H9 (cell line): Measurements from ENCODE around the gene DIP2C. TPM values are rescaled to one million over a fixed set of nuclear protein-coding genes. Genes with fewer than 3 reads are reported as not detected.

Source experiments
- DNase-seq: peaks from one replicate; pipeline ENCODE4 v3.0.0-alpha.2; 2017
- H2AFZ ChIP-seq: one replicate; pipeline ENCODE4 v1.6.1; 2013; ENCODE audit warnings: mild to moderate bottlenecking, low read length, control low read depth, moderate library complexity
- H2AK5ac ChIP-seq: 2 replicates; pipeline ENCODE4 v1.6.1; 2013; ENCODE audit warnings: low read length, control low read depth, mixed read lengths; ENCODE audit not compliant: insufficient read length
- H2BK120ac ChIP-seq: one replicate; pipeline ENCODE4 v1.6.1; 2013; ENCODE audit warnings: low read depth, mild to moderate bottlenecking, low read length, control low read depth, inconsistent platforms; ENCODE audit not compliant: poor library complexity, severe bottlenecking
- H2BK12ac ChIP-seq: 2 replicates; pipeline ENCODE4 v1.6.1; 2013; ENCODE audit warnings: low read length, control low read depth, mixed read lengths, low read depth; ENCODE audit not compliant: insufficient read length
- H2BK15ac ChIP-seq: 2 replicates; pipeline ENCODE4 v1.6.1; 2013; ENCODE audit warnings: low read depth, low read length, control low read depth
- H2BK20ac ChIP-seq: one replicate; pipeline ENCODE4 v1.6.1; 2013; ENCODE audit warnings: low read depth, mild to moderate bottlenecking, low read length, control low read depth, inconsistent platforms; ENCODE audit not compliant: poor library complexity, severe bottlenecking
- H2BK5ac ChIP-seq: 2 replicates; pipeline ENCODE4 v1.6.1; 2013; ENCODE audit warnings: low read length, control low read depth, mixed read lengths; ENCODE audit not compliant: insufficient read length
- H3K14ac ChIP-seq: 2 replicates; pipeline ENCODE4 v1.6.1; 2013; ENCODE audit warnings: low read length, control low read depth; ENCODE audit not compliant: insufficient read depth
- H3K18ac ChIP-seq: 2 replicates; pipeline ENCODE4 v1.6.1; 2013; ENCODE audit warnings: low read depth, mild to moderate bottlenecking, mixed read lengths, low read length, control low read depth; ENCODE audit not compliant: insufficient read length
- H3K23ac ChIP-seq: 2 replicates; pipeline ENCODE4 v1.6.1; 2013; ENCODE audit warnings: low read length, control low read depth, mixed read lengths, low read depth; ENCODE audit not compliant: insufficient read length
- H3K23me2 ChIP-seq: 2 replicates; pipeline ENCODE4 v1.6.1; 2013; ENCODE audit warnings: low read depth, mild to moderate bottlenecking, mixed read lengths, low read length, control low read depth; ENCODE audit not compliant: insufficient read length, poor library complexity, severe bottlenecking
- H3K27ac ChIP-seq: 2 replicates; pipeline ENCODE4 v1.5.1; 2013; ENCODE audit warnings: low read length, control low read depth, mixed read lengths, low read depth; ENCODE audit not compliant: insufficient read length
- H3K27me3 ChIP-seq: 2 replicates; pipeline ENCODE4 v1.6.1; 2013; ENCODE audit warnings: low read length, control low read depth, inconsistent platforms; ENCODE audit not compliant: insufficient read depth
- H3K4ac ChIP-seq: 2 replicates; pipeline ENCODE4 v1.6.1; 2013; ENCODE audit warnings: low read depth, mild to moderate bottlenecking, control low read depth, inconsistent platforms, low read length, moderate library complexity
- H3K4me1 ChIP-seq: 2 replicates; pipeline ENCODE4 v1.6.1; 2013; ENCODE audit warnings: low read length, control low read depth, inconsistent platforms; ENCODE audit not compliant: insufficient read depth
- H3K4me2 ChIP-seq: 2 replicates; pipeline ENCODE4 v1.6.1; 2013; ENCODE audit warnings: low read length, control low read depth, mixed read lengths; ENCODE audit not compliant: insufficient read length, insufficient read depth
- H3K56ac ChIP-seq: 2 replicates; pipeline ENCODE4 v1.6.1; 2013; ENCODE audit warnings: low read depth, mild to moderate bottlenecking, mixed read lengths, low read length, control low read depth; ENCODE audit not compliant: insufficient read length
- H3K79me1 ChIP-seq: 2 replicates; pipeline ENCODE4 v1.6.1; 2013; ENCODE audit warnings: low read depth, mild to moderate bottlenecking, moderate library complexity, low read length, control low read depth, inconsistent platforms; ENCODE audit not compliant: insufficient read depth, poor library complexity, severe bottlenecking
- H3K79me2 ChIP-seq: 2 replicates; pipeline ENCODE4 v1.6.1; 2013; ENCODE audit warnings: low read length, control low read depth, inconsistent platforms; ENCODE audit not compliant: insufficient read depth
- H3K9ac ChIP-seq: 2 replicates; pipeline ENCODE4 v1.6.1; 2013; ENCODE audit warnings: low read length, control low read depth, mixed read lengths; ENCODE audit not compliant: insufficient read length; ENCODE audit errors: extremely low read depth
- H3K9me3 ChIP-seq: one replicate; pipeline ENCODE4 v1.6.1; 2013; ENCODE audit warnings: low read depth, low read length, inconsistent platforms; ENCODE audit not compliant: control insufficient read depth
- H3T11ph ChIP-seq: one replicate; pipeline ENCODE4 v1.6.1; 2013; ENCODE audit warnings: mild to moderate bottlenecking, low read length, control low read depth, inconsistent platforms
- H4K20me1 ChIP-seq: one replicate; pipeline ENCODE4 v1.6.1; 2013; ENCODE audit not compliant: control insufficient read depth, insufficient read length, insufficient read depth
- H4K5ac ChIP-seq: 2 replicates; pipeline ENCODE4 v1.6.1; 2013; ENCODE audit warnings: low read depth, mild to moderate bottlenecking, mixed read lengths, low read length, control low read depth; ENCODE audit not compliant: insufficient read length
- H4K8ac ChIP-seq: replicated peaks from 2 replicates; pipeline ENCODE4 v1.6.1; 2013; ENCODE audit warnings: low read length, control low read depth, mixed read lengths, low read depth; ENCODE audit not compliant: insufficient read length
- H4K91ac ChIP-seq: 2 replicates; pipeline ENCODE4 v1.6.1; 2013; ENCODE audit warnings: low read depth, mild to moderate bottlenecking, moderate library complexity, mixed read lengths, low read length, control low read depth; ENCODE audit not compliant: insufficient read length
- H3K27ac Mint-ChIP-seq, 3 experiments: 2 replicates in 2 of 3; 3 replicates in 1 of 3; pipeline ENCODE4 v1.8.0; 2020 to 2021; ENCODE audit warnings: mixed read lengths in 3 of 3, mild to moderate bottlenecking in 1 of 3, moderate library complexity in 1 of 3
- H3K27me3 Mint-ChIP-seq: 2 replicates; pipeline ENCODE4 v1.8.0; 2021; ENCODE audit warnings: low read depth, mild to moderate bottlenecking, moderate library complexity, mixed read lengths
- H3K36me3 Mint-ChIP-seq, 3 experiments: 2 replicates in 2 of 3; 3 replicates in 1 of 3; pipeline ENCODE4 v1.8.0; 2020 to 2021; ENCODE audit warnings: low read depth in 3 of 3, mixed read lengths in 3 of 3; ENCODE audit not compliant: insufficient read depth in 1 of 3
- H3K4me1 Mint-ChIP-seq, 2 experiments: 2 replicates each; pipeline ENCODE4 v1.8.0; 2020; ENCODE audit warnings: mixed read lengths in 2 of 2
- H3K4me3 Mint-ChIP-seq, 2 experiments: 2 replicates in 1 of 2; 3 replicates in 1 of 2; pipeline ENCODE4 v1.8.0; 2020 to 2021; ENCODE audit warnings: mild to moderate bottlenecking in 2 of 2, mixed read lengths in 2 of 2, moderate library complexity in 1 of 2
- H3K9me3 Mint-ChIP-seq, 2 experiments: 2 replicates in 1 of 2; 3 replicates in 1 of 2; pipeline ENCODE4 v1.8.0; 2020; ENCODE audit warnings: mild to moderate bottlenecking in 2 of 2, mixed read lengths in 2 of 2, moderate library complexity in 1 of 2
- WGBS: extraction: QIAGEN DNeasy Blood & Tissue Kit; methylation state at CpG from one replicate; pipeline ENCODE4 v1.1.7; 2013; ENCODE audit warnings: missing lambda C conversion rate, low lambda C conversion rate, mixed read lengths; ENCODE audit not compliant: insufficient read length; ENCODE audit errors: extremely low coverage; 5-methylcytosine and 5-hydroxymethylcytosine counted together
- total RNA-seq: library from RNA; stranded (reverse); gene quantifications from 2 replicates; pipeline ENCODE4 v1.2.1, GENCODE V29; 2021
- TF ChIP-seq, protein P1 (sequence below): fragments of 200-600 bp; sonication (generic); conservative IDR thresholded peaks from 3 replicates; pipeline ENCODE4 v1.8.0; 2021; ENCODE audit warnings: antibody characterized with exemption, mild to moderate bottlenecking

The DIP2C gene
- total RNA-seq, 1 experiment from 2014 or later: 7.9 TPM

DNA sequence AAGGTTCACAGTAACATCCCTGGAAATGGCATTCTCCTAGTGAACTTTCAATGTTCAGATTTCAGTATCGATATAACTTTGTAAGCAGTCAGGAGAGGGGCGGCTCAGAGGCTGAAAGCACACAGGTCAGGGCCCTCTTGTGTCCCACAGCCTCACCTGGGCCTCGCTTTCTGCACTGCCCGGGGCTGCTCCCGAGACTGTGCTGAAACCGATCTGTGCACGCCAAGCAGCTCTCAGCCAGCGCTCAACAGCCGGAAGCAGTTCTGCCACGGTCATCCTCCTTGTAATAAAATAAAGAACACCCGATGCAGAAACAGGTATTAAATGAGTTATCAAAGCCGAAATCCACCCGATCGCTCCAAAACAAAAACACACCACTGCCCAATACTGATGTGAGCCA, 106.0 kb downstream of the DIP2C start:
- Histone ChIP-seq H2BK120ac (no peak overlapping the region), H3K14ac (no peak overlapping the region), H3K18ac (no peak overlapping the region), H3K79me1 (peaks cover 2% of the 10 kb centered on the region), H3K4ac (no peak overlapping the region), H4K8ac (no peak overlapping the region), H3K27ac (no peak overlapping the region), H2BK15ac (no peak overlapping the region), H3K4me1 (no peaks in the 10 kb centered on the region), H2AK5ac (no peak overlapping the region), H3K56ac (no peak overlapping the region), H3K79me2 (peaks cover 5% of the 10 kb centered on the region), H2BK5ac (no peak overlapping the region), H2BK20ac (no peak overlapping the region), H3K23me2 (no peaks in the 10 kb centered on the region), H3K4me2 (no peak overlapping the region), H2AFZ (no peak overlapping the region), H3K9me3 (no peaks in the 10 kb centered on the region), H2BK12ac (no peak overlapping the region), H3K9ac (no peak overlapping the region), H3T11ph (no peak overlapping the region), H3K27me3 (no peaks in the 10 kb centered on the region), H4K20me1 (no peaks in the 10 kb centered on the region), H4K5ac (no peak overlapping the region), H3K23ac (no peak overlapping the region), H4K91ac (no peak overlapping the region)
- Mint-ChIP-seq H3K4me3 (no peak overlapping the region), H3K4me1 (peaks cover 12 to 17% of the 10 kb centered on the region in 2 experiments), H3K9me3 (no peaks in the 10 kb centered on the region), H3K27ac (peak overlapping the region in 2 of 3 experiments; percentile 8 to 38; a peak in 2 of 7 replicates), H3K27me3 (no peaks in the 10 kb centered on the region), H3K36me3 (no peaks in the 10 kb centered on the region)
- WGBS: no CpG with 5 or more reads among the region's 14 CpGs
- TF ChIP-seq, protein P1, sequence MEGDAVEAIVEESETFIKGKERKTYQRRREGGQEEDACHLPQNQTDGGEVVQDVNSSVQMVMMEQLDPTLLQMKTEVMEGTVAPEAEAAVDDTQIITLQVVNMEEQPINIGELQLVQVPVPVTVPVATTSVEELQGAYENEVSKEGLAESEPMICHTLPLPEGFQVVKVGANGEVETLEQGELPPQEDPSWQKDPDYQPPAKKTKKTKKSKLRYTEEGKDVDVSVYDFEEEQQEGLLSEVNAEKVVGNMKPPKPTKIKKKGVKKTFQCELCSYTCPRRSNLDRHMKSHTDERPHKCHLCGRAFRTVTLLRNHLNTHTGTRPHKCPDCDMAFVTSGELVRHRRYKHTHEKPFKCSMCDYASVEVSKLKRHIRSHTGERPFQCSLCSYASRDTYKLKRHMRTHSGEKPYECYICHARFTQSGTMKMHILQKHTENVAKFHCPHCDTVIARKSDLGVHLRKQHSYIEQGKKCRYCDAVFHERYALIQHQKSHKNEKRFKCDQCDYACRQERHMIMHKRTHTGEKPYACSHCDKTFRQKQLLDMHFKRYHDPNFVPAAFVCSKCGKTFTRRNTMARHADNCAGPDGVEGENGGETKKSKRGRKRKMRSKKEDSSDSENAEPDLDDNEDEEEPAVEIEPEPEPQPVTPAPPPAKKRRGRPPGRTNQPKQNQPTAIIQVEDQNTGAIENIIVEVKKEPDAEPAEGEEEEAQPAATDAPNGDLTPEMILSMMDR: no peak
- no peak for DNase-seq
